H7 (cell line): Measurements from ENCODE around the gene TBC1D3B. TPM values are rescaled to one million over a fixed set of nuclear protein-coding genes. Genes with fewer than 3 reads are reported as not detected.

Experiments used
- DNase-seq: peaks from one replicate; pipeline ENCODE4 v3.0.0; 2012
- H3K27me3 ChIP-seq: 2 replicates; pipeline ENCODE4 v1.6.0; 2011; ENCODE audit warnings: mild to moderate bottlenecking, low read length; ENCODE audit not compliant: control insufficient read depth, insufficient read depth
- H3K36me3 ChIP-seq: replicated peaks from 2 replicates; pipeline ENCODE4 v1.5.1; 2011; ENCODE audit warnings: low read length; ENCODE audit not compliant: control insufficient read depth, insufficient read depth
- H3K4me3 ChIP-seq: 2 replicates; pipeline ENCODE4 v1.5.1; 2011; ENCODE audit warnings: low read depth, mild to moderate bottlenecking, control low read depth, low read length, moderate library complexity; ENCODE audit not compliant: insufficient read depth
- total RNA-seq: library from RNA; depleted of rRNA; stranded (reverse); fragments of >200 nt; shearing (Covaris generic); gene quantifications from 2 replicates; pipeline ENCODE4 v1.2.3, GENCODE V29; 2014

Gene TBC1D3B
- total RNA-seq, 1 experiment from 2014 or later, result not detected

DNA sequence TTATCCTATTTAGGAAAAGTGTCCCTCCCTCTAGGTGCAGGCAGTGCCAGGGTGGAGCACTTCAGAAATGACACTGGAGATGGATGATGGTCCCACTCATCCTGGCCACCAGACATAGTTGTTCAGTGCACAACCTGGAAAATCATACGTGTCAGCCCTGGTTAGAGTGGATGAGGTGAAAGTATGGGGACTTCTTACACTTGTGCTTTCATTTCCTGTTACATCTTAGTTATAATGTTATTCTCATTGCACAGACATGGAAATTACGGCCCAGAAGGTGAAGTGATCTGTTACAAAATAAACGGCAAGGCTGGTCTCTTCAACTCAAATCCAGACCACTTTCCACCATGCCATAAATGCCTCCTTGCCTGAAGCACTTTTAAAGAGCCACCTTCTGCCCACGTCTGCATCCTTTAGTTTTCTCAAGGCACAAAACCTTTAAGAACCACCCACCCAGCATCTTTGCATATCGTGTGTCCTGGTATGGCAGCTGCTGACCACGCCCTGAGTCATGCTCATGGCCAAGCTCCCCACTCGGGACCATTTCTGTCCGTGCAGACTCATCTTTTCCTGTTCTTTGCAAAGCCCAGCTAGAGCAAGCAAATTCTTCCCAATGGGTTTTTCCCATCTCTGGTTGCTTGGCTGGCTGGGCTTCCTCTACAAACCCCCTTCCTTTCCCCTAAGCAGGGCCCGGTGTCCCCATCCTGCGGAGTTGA lies 22.4 kb downstream of the TBC1D3B start:
- no peak for DNase-seq
- H3K27me3 ChIP-seq, result no peaks in the 10 kb centered on the region; the same call in 1 of the 2 replicates
- no peaks in the 10 kb centered on the region for H3K36me3 ChIP-seq
- no peak overlapping the region for H3K4me3 ChIP-seq

DNA sequence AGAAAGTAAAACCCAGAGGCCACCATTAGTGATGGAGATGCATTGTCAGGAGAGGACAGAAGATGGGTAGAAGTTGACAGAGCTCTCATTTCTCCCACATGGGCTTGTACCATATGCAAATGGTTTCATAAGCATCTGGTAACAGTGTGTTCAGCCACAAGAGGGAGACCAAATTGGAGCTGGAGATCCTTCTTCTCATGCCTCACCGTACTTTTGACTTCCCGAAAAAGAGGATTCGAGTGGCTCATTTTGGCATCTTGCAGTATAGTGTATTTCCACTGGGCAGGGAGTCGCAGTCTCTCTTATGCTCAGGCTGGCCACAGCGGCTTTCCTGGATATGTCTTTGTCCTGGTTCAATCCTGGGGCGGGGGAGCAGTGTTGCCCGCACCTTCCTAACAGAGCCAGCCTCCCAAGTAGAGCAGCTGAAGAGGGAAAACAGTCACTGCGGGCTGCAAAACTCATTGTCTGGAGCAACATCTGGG lies 23.8 kb downstream of the TBC1D3B start:
- no peaks in the 10 kb centered on the region for H3K36me3 ChIP-seq
- H3K4me3 ChIP-seq, result no peak overlapping the region
- H3K27me3 ChIP-seq, result no peaks in the 10 kb centered on the region; the same call in 1 of the 2 replicates
- DNase-seq, result no peak

DNA sequence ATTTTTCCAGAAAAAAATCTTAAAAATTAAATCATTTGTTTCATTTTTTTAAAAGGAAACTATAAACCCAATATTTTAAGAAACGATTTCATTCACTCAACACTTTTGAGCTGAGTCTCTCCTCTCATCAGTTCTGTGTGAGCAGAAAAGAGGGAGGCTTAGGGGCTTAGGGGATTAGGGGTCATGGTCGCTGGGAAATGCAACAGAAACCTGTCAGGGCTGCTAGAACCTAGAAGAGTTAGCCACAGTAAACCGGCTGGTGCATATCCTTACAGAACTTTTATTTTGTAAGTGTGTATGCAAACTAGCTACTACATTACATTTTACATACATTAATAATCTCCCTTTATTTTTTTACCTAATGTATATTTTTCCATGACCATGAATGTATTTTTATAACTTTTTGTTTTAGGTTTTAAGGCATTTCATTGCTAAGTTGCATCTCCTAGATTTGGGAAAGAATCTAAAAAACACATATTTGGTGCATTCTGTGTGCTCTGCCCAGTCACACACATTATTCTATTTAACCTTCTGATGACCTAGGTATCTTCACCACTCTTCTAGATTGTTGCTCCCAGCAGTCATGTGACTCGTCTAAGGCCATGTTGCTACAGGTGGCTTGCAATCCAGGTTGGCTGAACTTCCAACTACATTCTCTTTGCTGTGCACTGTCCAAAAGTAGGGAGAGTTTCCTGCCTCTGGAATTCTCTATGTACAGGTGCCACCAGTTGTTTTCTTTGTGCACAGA lies 24.4 kb downstream of the TBC1D3B start:
- Histone ChIP-seq H3K36me3 (no peaks in the 10 kb centered on the region), H3K4me3 (no peak overlapping the region), H3K27me3 (no peaks in the 10 kb centered on the region; the same call in 1 of the 2 replicates)
- no peak for DNase-seq

DNA sequence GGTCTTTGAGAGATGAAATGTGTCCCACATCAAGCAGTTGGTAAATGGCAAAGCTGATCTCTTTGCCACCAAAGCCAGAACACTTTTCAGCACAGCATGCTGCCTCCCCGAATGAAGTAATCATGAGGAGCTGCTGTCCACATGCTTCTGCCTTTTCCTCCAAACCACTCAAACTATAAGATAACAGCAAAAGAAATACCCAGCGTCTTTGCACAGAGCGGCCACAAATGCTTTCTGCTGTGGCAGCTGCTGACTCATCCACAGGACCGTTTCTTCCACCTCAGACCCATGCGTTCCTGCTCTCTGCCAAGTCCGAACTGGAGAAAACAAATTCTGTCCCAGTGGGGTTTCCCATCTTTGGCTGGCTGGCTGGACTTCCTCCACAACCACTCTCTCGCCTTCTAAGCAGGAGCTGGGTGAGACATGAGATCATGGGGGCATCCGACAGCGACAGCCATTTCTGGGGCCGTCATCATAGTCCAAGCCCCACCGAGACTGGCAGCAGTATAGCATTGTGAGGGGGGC lies 27.1 kb downstream of the TBC1D3B start:
- Histone ChIP-seq H3K36me3 (no peaks in the 10 kb centered on the region), H3K4me3 (no peak overlapping the region), H3K27me3 (no peaks in the 10 kb centered on the region; the same call in 1 of the 2 replicates)
- DNase-seq, result no peak

DNA sequence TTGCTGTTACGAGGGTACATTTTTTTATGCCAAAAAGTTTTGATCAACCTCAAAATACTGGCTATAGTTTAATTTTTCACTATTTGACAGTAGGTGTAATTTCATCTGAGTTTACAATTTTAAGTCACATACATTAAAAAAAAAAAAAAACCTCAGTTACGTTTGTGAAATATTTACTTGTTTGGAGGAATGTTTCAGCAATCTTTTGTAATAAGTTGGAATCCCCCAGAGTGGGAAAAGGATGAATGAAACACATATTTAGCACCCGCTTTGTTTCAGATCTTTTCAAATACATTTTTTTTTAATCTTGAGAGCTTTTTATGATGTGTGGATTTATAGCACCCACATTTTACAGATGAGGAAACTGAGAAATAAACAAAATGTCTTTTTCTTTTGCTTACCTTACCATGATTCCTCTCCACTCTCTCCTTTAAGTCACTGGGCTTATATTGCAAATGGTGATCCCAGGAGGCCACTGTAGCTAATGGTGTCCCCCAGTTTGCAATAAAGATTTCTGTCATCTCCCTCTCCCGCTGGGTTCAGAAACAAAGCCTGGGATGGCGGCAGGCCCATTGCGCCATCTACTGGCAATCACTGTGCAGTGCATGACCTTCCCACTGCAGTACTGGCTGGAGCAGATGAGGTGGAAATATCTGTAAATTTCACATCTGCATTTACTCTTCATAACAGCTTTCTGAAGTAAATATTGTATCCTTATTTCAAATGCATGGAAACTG lies 27.7 kb downstream of the TBC1D3B start:
- DNase-seq, result peak; percentile 80
- no peak overlapping the region for H3K4me3 ChIP-seq
- no peaks in the 10 kb centered on the region; the same call in 1 of the 2 replicates for H3K27me3 ChIP-seq
- H3K36me3 ChIP-seq, result no peaks in the 10 kb centered on the region

DNA sequence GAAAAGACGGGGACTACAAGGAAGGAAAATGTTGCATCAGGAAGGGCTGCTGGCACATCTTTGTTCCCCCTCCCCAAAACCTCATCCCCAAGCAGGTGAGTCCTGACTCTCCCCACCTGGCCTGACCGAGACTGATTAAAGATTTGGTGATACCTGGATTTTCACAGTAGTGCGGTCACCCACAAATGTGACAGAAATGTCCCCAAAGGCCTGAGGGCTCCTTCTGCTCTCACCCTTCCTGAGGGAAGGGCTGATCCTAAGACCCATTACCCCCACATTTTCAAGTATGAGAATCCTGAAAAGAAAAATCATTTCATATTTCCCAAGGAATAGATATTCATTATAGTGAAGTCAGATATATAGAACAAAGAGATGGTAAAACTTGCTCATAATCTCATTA lies 28.8 kb downstream of the TBC1D3B start:
- no peak overlapping the region for H3K4me3 ChIP-seq
- H3K27me3 ChIP-seq, result no peaks in the 10 kb centered on the region; the same call in 1 of the 2 replicates
- H3K36me3 ChIP-seq, result no peaks in the 10 kb centered on the region
- no peak for DNase-seq

DNA sequence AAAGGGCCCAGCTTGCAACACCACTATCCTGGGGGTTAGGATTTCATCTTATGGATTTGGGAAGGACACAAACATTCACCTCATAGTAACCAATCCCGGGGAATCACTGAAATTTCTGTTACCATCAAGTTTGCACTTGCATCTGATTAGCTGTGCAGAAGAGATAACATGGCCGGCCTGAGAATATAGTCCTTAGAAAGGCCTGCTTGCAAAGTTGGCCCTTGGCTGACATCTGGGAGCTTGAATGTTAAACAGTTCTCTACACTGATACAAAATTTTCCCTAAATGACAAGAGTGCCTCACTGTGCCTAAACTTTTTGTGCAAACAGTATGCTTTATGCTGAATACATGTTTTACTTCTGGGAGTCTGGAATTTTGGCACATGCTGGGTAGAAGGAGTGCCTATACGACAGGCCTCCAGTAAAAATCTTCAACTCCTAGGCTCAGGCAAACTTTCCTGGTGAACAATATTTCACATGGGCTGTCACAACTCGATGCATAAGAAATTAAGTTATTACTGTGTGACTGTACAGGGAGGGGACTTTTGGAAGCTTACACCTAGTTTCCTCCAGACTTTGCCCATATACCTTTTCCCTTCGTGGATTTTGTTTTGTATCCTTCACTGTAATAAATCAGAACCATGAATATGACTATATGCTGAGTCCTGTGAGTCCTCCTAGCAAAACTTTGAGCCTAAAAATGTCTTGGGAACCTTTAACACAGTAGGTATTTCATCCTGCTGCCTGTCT lies 31.3 kb downstream of the TBC1D3B start:
- Histone ChIP-seq H3K27me3 (no peaks in the 10 kb centered on the region; the same call in 1 of the 2 replicates), H3K36me3 (no peaks in the 10 kb centered on the region), H3K4me3 (no peak overlapping the region)
- DNase-seq, result no peak

DNA sequence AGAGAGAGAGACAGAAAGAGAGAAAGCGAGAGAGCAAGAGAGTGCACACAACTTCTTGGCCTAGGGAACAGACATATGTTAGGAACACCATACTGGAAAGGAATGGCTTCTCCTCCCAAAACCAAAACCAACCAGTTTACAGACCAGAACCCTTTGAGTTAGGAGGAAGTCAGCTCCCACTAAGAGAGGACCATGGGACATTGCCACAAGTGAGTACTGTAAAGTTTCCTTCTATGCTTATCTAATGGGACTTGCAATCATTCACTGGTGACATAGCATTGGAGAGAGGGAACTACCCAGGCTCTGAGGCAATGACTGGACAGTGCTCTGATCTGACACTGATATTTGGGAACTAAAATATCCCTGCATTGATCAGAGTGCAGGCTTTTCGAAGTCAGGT lies 32.4 kb downstream of the TBC1D3B start:
- DNase-seq, result no peak

DNA sequence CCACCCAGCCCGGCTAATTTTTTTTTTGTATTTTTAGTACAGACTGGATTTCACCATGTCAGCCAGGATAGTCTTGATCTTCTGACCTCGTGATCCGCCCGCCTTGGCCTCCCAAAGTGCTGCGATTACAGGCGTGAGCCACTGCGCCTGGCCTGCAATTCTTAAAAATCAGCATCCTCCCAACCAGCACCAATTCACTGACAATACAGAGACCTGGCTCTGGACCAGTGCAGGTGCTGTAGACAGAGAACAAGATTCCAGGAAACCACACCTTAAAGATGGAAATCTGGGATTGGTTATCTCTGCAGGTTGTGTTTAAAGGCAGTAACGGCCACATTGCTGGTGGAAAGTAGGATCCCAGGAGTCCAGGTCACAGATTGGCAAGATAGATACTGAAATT lies 33.6 kb downstream of the TBC1D3B start:
- H3K36me3 ChIP-seq, result no peaks in the 10 kb centered on the region
- no peaks in the 10 kb centered on the region for H3K27me3 ChIP-seq
- no peak for DNase-seq

More for the DNA sequence above, 32.4 kb downstream of the TBC1D3B start:
- Histone ChIP-seq H3K36me3 (no peaks in the 10 kb centered on the region), H3K27me3 (no peaks in the 10 kb centered on the region), H3K4me3 (no peak overlapping the region)

DNA sequence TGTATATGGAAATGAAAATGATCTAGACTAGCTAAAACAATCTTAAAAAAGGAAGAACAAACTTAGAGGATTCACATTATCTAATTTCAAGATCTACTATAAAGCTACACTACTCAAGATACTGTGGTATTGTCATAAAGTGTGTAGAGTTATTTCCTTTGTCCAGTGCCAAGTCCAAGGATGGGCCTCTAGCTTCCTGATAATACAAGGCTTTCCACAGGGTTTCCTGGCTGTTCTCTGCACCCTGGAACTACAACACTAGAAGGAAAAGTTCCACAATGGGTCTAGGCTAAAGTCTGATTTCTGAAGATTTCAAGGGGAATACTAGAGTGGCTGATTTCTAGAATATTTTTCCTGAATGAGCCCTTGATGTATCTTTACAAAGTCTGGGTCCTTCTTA lies 34.2 kb downstream of the TBC1D3B start:
- H3K4me3 ChIP-seq, result no peak overlapping the region
- no peaks in the 10 kb centered on the region for H3K27me3 ChIP-seq
- no peak for DNase-seq
- no peaks in the 10 kb centered on the region for H3K36me3 ChIP-seq

More for the DNA sequence above, 33.6 kb downstream of the TBC1D3B start:
- H3K4me3 ChIP-seq, result no peak overlapping the region

DNA sequence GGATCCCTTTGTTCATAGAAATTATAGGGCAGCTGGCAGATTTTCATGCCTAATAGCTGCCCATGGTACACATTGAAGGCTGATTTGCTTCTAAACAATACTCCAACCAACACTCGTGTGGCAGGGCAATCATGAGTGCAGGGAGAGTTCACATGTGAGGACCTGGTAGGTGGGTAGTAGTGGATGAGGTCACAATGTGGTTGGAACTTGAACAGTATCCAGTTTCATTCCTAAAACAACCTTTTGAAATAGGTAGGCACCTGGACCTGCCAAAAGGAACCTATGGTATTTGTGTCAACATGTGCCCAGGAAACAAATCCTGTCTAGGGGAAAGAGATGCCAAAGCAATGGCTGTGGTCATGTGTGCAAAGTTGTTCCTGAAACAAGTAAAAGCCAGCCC lies 40.0 kb downstream of the TBC1D3B start:
- Histone ChIP-seq H3K4me3 (no peak overlapping the region), H3K27me3 (no peaks in the 10 kb centered on the region), H3K36me3 (no peaks in the 10 kb centered on the region)
- DNase-seq, result no peak

DNA sequence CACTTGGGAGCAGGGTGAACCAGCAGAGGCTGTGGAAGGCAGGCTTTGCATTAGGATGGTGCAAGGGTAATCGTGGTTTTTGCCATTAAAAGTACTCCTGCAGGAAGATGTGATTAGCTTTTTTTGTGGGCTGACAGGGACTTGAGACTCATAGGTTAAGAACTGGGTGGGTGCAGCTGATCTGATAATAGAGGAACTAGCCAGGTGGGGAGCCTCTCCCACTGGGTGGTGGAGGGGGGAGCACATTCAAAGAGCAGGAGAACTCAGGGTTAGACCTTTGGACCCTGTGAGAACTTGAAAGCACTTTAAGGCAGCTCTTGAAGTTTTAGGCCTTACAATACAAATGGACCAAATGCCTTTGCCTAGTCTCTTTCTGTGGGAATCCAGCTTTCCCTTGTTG lies 40.4 kb downstream of the TBC1D3B start:
- Histone ChIP-seq H3K36me3 (no peaks in the 10 kb centered on the region), H3K4me3 (no peak overlapping the region), H3K27me3 (no peaks in the 10 kb centered on the region)
- no peak for DNase-seq

DNA sequence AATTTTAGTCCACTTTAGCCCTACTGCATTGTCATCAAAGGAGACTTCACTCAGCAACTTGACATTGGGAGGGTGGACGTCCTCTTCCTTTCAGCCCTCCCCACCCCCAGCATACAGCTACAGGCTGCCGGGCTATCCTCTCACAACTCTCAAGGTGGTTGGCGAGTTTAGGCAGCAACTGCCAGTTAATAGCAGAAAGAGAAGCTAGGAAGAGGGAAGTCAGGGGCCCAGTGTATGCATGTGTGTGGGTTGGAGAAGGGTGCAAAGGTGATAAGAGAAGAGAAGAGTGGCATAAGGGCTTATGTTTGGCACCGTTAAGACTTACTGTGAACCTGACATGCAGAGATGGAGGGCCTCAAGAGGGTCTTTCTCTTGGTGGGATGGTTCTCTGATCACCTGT lies 41.0 kb downstream of the TBC1D3B start:
- H3K27me3 ChIP-seq, result no peaks in the 10 kb centered on the region
- no peak overlapping the region for H3K4me3 ChIP-seq
- DNase-seq, result no peak
- H3K36me3 ChIP-seq, result no peaks in the 10 kb centered on the region
